Endothelial cell of umbilical vein (primary cell): ENCODE data around the gene FTCDNL1. TPM values are rescaled to one million over a fixed set of nuclear protein-coding genes. Genes with fewer than 3 reads are reported as not detected.

ENCODE experiments used
- BruUV-seq: library from RNA; stranded (reverse); fragments of 400-500 nt; replicated peaks from 2 replicates; lab custom pipeline; 2021; lab: Mats Ljungman, UMichigan
- CTCF ChIA-PET: fragments of 300-600, 350-600 bp; sonication (Branson Sonifier 250); formaldehyde crosslinking; loops from one replicate; lab custom pipeline; 2021; ENCODE audit warnings: antibody characterized with exemption, inconsistent platforms; lab: Charles Lee
- POLR2A ChIA-PET: fragments of 300-600, 350-600 bp; sonication (Branson Sonifier 250); formaldehyde crosslinking; loops from one replicate; lab custom pipeline; 2021; ENCODE audit warnings: antibody characterized with exemption, inconsistent platforms; lab: Charles Lee
- DNase-seq: peaks from one replicate; pipeline ENCODE4 v3.0.0-alpha.2; 2011; ENCODE audit warnings: low read depth, low spot score
- FAIRE-seq: peaks from 2 replicates; lab custom pipeline; 2011; peaks lifted over from hg19 to GRCh38; lab: Jason Lieb, UNC
- H2AFZ ChIP-seq: 2 replicates; pipeline ENCODE4 v1.6.0; 2012; ENCODE audit warnings: low read depth, low read length, control low read depth, inconsistent platforms
- H3K27ac ChIP-seq: 2 replicates; pipeline ENCODE4 v1.5.1; 2011; ENCODE audit warnings: low read depth, mild to moderate bottlenecking, control low read depth, low read length, moderate library complexity; ENCODE audit not compliant: insufficient read depth
- H3K27me3 ChIP-seq, 2 experiments: 2 replicates each; pipeline versions ENCODE4 v1.6.0 to v1.6.1; 2011; ENCODE audit warnings: low read length in 2 of 2, mixed read lengths in 1 of 2; ENCODE audit not compliant: control insufficient read depth in 2 of 2, insufficient read depth in 2 of 2
- H3K36me3 ChIP-seq, 2 experiments: 2 replicates in 1 of 2; 3 replicates in 1 of 2; pipeline ENCODE4 v1.5.1; 2011; ENCODE audit warnings: low read length in 2 of 2, mild to moderate bottlenecking in 1 of 2, moderate library complexity in 1 of 2; ENCODE audit not compliant: control insufficient read depth in 2 of 2, insufficient read depth in 2 of 2; ENCODE audit errors: extremely low read depth in 1 of 2
- H3K4me1 ChIP-seq: 3 replicates; pipeline ENCODE4 v1.5.1; 2011; ENCODE audit warnings: mild to moderate bottlenecking, low read length; ENCODE audit not compliant: control insufficient read depth, insufficient read depth; ENCODE audit errors: extremely low read depth
- H3K4me2 ChIP-seq: 2 replicates; pipeline ENCODE4 v1.6.1; 2011; ENCODE audit warnings: low read length, control low read depth, mixed read lengths; ENCODE audit not compliant: insufficient read depth
- H3K4me3 ChIP-seq, 3 experiments: fragments of 200-600 bp in 1 of 3; sonication (generic), shearing (Covaris generic) in 1 of 3; replicated peaks in 1 of 3; 2 replicates each; pipeline ENCODE4 v1.5.1; 2011 to 2016; ENCODE audit warnings: control low read depth in 3 of 3, low read length in 3 of 3, mild to moderate bottlenecking in 2 of 3, inconsistent platforms in 1 of 3, low read depth in 1 of 3, moderate library complexity in 1 of 3; ENCODE audit not compliant: insufficient read depth in 1 of 3
- H3K79me2 ChIP-seq: 2 replicates; pipeline ENCODE4 v1.6.0; 2012; ENCODE audit warnings: low read length, inconsistent platforms; ENCODE audit not compliant: control insufficient read depth, insufficient read depth
- H3K9ac ChIP-seq: replicated peaks from 2 replicates; pipeline ENCODE3; 2011; ENCODE audit warnings: low read length, control low read depth; ENCODE audit not compliant: insufficient read depth; ENCODE audit errors: extremely low read depth
- H3K9me1 ChIP-seq: replicated peaks from 3 replicates; pipeline ENCODE4 v1.6.0; 2011; ENCODE audit warnings: mild to moderate bottlenecking, low read length; ENCODE audit not compliant: control insufficient read depth, insufficient read depth; ENCODE audit errors: extremely low read depth
- H3K9me3 ChIP-seq: replicated peaks from 2 replicates; pipeline ENCODE4 v1.5.1; 2012; ENCODE audit warnings: low read length, inconsistent platforms; ENCODE audit not compliant: control insufficient read depth, insufficient read depth
- H4K20me1 ChIP-seq: replicated peaks from 2 replicates; pipeline ENCODE3; 2011; ENCODE audit warnings: mild to moderate bottlenecking, low read length; ENCODE audit not compliant: control insufficient read depth, insufficient read depth; ENCODE audit errors: extremely low read depth
- EZH2 ChIP-seq: IDR thresholded peaks from 2 replicates; pipeline ENCODE4 v1.6.1; 2012; ENCODE audit warnings: borderline replicate concordance, low read depth, mild to moderate bottlenecking, moderate library complexity, low read length, inconsistent platforms; ENCODE audit not compliant: severe bottlenecking
- FOS ChIP-seq: IDR thresholded peaks from 2 replicates; pipeline ENCODE4 v1.6.1; 2011; ENCODE audit warnings: mild to moderate bottlenecking, low read length, moderate library complexity, borderline replicate concordance; ENCODE audit not compliant: insufficient read depth
- GATA2 ChIP-seq: IDR thresholded peaks from 2 replicates; pipeline ENCODE4 v1.7.0; 2011; ENCODE audit warnings: low read depth, mild to moderate bottlenecking, moderate library complexity, mixed read lengths, low read length; ENCODE audit not compliant: insufficient read length, insufficient read depth
- JUN ChIP-seq: IDR thresholded peaks from 2 replicates; pipeline ENCODE4 v1.6.1; 2011; ENCODE audit warnings: borderline replicate concordance, low read depth; ENCODE audit not compliant: insufficient read length, insufficient read depth
- MYC ChIP-seq: IDR thresholded peaks from one replicate; pipeline ENCODE4 v1.6.1; 2011; ENCODE audit warnings: mild to moderate bottlenecking, low read depth, low read length
- POLR2A ChIP-seq: IDR thresholded peaks from 2 replicates; pipeline ENCODE4 v1.6.1; 2012; ENCODE audit warnings: low read depth, mild to moderate bottlenecking, control low read depth, low read length
- POLR2AphosphoS5 ChIP-seq: IDR thresholded peaks from 2 replicates; pipeline ENCODE4 v1.6.1; 2012; ENCODE audit warnings: low read depth, mild to moderate bottlenecking, control low read depth, low read length, moderate library complexity; ENCODE audit not compliant: insufficient read depth
- dilution Hi-C: fragments of 300-500 bp; cut with MboI; formaldehyde crosslinking; loops from one replicate; pipeline ENCODE4 v1.15.0; 2019; ENCODE audit warnings: low sequenced_read_pairs; ENCODE audit not compliant: extremely low pct_ligation_motif_present
- intact Hi-C: fragments of 100-400 bp; cut with micrococcal nuclease; formaldehyde crosslinking; loops from one replicate; pipeline ENCODE4 v1.10.0; 2022
- polyA plus RNA-seq, 4 experiments: library from polyadenylated mRNA; depleted of rRNA in 3 of 4; stranded (reverse) in 3 of 4; unstranded in 1 of 4; fragments of >200 nt; gene quantifications; 2 replicates each; pipeline versions ENCODE4 v1.2.1 to v1.2.3, GENCODE V29; 2011 to 2012; ENCODE audit warnings: missing spikeins in 1 of 4
- total RNA-seq: library from RNA; stranded (reverse); gene quantifications from 2 replicates; pipeline ENCODE4 v1.2.3, GENCODE V29; 2021
- TF ChIP-seq, protein P1 (sequence below), 2 donors: IDR thresholded peaks; 1 replicate in 1 of 2; 2 replicates in 1 of 2; pipeline ENCODE4 v1.5.1; 2011; ENCODE audit warnings: low read length in 2 of 2, mild to moderate bottlenecking in 2 of 2, moderate library complexity in 2 of 2, control low read depth in 1 of 2, inconsistent platforms in 1 of 2, low read depth in 1 of 2; ENCODE audit not compliant: insufficient read depth in 1 of 2; ENCODE audit errors: extremely low read depth in 1 of 2
- TF ChIP-seq, protein P2 (sequence below): IDR thresholded peaks from 2 replicates; pipeline ENCODE4 v1.6.1; 2011; ENCODE audit not compliant: insufficient read depth, insufficient read length

The FTCDNL1 gene
- total and polyA plus RNA-seq, 2 donors (not counting 3 experiments of a cell fraction or from before 2014, with no cell fraction given): 0.19 to 0.27 TPM

DNA sequence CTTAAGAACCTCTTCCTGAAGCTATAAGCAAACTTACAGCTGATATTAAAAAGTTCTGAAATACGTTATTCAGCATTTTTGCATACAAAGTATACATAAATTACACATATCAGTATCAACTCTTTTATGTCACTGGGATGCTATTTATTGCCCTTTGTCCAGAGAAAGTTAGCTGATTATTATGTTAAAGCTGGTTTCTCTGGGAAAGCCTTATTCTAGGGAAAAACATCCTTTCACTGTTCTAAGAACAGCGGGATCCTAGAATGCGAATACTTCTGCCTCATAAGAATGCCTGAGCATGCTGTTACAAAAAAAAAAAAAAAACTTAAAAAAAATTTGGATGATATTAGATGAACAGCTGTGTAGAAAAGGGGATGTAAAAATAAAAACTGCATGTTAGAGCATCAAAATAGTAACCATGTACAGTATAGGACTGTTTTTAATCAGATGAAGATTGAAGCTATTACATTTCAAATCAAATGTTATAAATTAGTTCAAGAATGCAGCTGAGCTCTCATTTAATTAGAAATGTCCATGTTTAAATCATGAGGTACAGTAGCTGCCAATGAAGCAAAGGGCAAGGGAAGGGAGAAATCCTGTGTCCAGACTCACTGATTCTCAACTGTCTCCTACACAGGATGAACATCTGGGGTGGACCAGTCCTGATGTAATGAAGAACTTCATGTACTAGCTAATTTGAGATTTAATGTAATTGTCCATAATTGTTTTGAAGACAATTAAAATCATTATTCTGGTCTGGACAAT is 8.2 kb downstream of the FTCDNL1 start:
- no peak overlapping the region for H3K4me3 ChIP-seq
- FAIRE-seq: no peak

GRCh38 chr2:199841409-199841808 is 9.6 kb downstream of the FTCDNL1 start:
- no TSS peak for BruUV-seq

More for the DNA sequence above, 8.2 kb downstream of the FTCDNL1 start:
- ChIA-PET CTCF (interaction anchor here (0.6 to 1.9 kb wide), 2 partner anchors 8 to 15 kb away, joined by 4 read pairs; partner anchors contain the start of gene FTCDNL1), POLR2A (no interaction called here)
- H3K4me2 ChIP-seq: no peak overlapping the region
- H2AFZ ChIP-seq: no peak overlapping the region
- no peaks in the 10 kb centered on the region for H4K20me1 ChIP-seq
- no peaks in the 10 kb centered on the region for H3K9me1 ChIP-seq
- no peak overlapping the region for H3K27ac ChIP-seq
- H3K4me1 ChIP-seq: no peaks in the 10 kb centered on the region
- H3K36me3 ChIP-seq: no peaks in the 10 kb centered on the region
- no peak overlapping the region for H3K9ac ChIP-seq
- dilution Hi-C loops (no loop called here), intact Hi-C loops (no loop called here)
- DNase-seq: no peak
- BruUV-seq: no TSS peak
- no peaks in the 10 kb centered on the region for H3K79me2 ChIP-seq
- no peaks in the 10 kb centered on the region for H3K9me3 ChIP-seq
- TF ChIP-seq GATA2 (no peak), JUN (no peak), POLR2AphosphoS5 (no peak), FOS (no peak), EZH2 (no peak)
- peaks cover 2 to 4% of the 10 kb centered on the region in 2 experiments for H3K27me3 ChIP-seq

More at GRCh38 chr2:199841409-199841808, 9.6 kb downstream of the FTCDNL1 start:
- DNase-seq (no peak), FAIRE-seq (no peak)
- Histone ChIP-seq H3K4me2 (no peak overlapping the region), H3K36me3 (no peaks in the 10 kb centered on the region), H4K20me1 (no peaks in the 10 kb centered on the region), H3K27ac (no peak overlapping the region), H3K9me1 (no peaks in the 10 kb centered on the region), H2AFZ (no peak overlapping the region), H3K27me3 (no peaks in the 10 kb centered on the region), H3K9me3 (no peaks in the 10 kb centered on the region), H3K79me2 (no peaks in the 10 kb centered on the region), H3K4me1 (no peaks in the 10 kb centered on the region), H3K9ac (no peak overlapping the region), H3K4me3 (no peak overlapping the region)
- intact Hi-C loops: no loop called here
- TF ChIP-seq, protein P1, sequence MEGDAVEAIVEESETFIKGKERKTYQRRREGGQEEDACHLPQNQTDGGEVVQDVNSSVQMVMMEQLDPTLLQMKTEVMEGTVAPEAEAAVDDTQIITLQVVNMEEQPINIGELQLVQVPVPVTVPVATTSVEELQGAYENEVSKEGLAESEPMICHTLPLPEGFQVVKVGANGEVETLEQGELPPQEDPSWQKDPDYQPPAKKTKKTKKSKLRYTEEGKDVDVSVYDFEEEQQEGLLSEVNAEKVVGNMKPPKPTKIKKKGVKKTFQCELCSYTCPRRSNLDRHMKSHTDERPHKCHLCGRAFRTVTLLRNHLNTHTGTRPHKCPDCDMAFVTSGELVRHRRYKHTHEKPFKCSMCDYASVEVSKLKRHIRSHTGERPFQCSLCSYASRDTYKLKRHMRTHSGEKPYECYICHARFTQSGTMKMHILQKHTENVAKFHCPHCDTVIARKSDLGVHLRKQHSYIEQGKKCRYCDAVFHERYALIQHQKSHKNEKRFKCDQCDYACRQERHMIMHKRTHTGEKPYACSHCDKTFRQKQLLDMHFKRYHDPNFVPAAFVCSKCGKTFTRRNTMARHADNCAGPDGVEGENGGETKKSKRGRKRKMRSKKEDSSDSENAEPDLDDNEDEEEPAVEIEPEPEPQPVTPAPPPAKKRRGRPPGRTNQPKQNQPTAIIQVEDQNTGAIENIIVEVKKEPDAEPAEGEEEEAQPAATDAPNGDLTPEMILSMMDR (IDR thresholded peaks at IDR 0.05; ENCODE audit: extremely low read depth in 1 of 2, insufficient read depth in 1 of 2, low read depth in 1 of 2, low read length in 2 of 2): no peak
- TF ChIP-seq, protein P2, sequence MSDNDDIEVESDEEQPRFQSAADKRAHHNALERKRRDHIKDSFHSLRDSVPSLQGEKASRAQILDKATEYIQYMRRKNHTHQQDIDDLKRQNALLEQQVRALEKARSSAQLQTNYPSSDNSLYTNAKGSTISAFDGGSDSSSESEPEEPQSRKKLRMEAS: no peak
- no peak for TF ChIP-seq MYC
- no peak for TF ChIP-seq POLR2A
- TF ChIP-seq FOS: no peak
- no peak for TF ChIP-seq GATA2
- TF ChIP-seq EZH2: no peak
- no peak for TF ChIP-seq JUN
- no peak for TF ChIP-seq POLR2AphosphoS5
- ChIA-PET CTCF (interaction anchor here (1.9 kb wide), 1 partner anchor 9 kb away, joined by 4 read pairs; the partner anchor contains the start of gene FTCDNL1), POLR2A (no interaction called here)
- dilution Hi-C loops: no loop called here
